GM19351 (cell line): ENCODE data around the gene GOLGA1.
A peak's percentile ranks its signal among the peaks of the same experiment; 100 is the strongest.
"Not testable (repeated sequence)": the region's sequence is repeated elsewhere in the genome, so short reads cannot be mapped to it uniquely, and the experiment has no call there.

Experiments used
- ATAC-seq: cut with Tn5 transposase; IDR thresholded peaks from one replicate; pipeline ENCODE4 v1.9.1; 2021; ENCODE audit warnings: mild to moderate bottlenecking, moderate library complexity; ENCODE audit not compliant: unreplicated experiment

The GOLGA1 gene

GRCh38 chr9:124940894-124941678 is at the start of gene GOLGA1:
TSS of gene GOLGA1 (minus strand) at chr9:124941083. CDS start at chr9:124938711, 2,372 bp downstream.
- ATAC-seq = peak; percentile 80

- no peak for ATAC-seq
Measured at GRCh38 chr9:124983698-124984097, 42.8 kb upstream of the GOLGA1 start.

GRCh38 chr9:124980431-124980830 is 39.5 kb upstream of the GOLGA1 start:
- no peak for ATAC-seq

DNA sequence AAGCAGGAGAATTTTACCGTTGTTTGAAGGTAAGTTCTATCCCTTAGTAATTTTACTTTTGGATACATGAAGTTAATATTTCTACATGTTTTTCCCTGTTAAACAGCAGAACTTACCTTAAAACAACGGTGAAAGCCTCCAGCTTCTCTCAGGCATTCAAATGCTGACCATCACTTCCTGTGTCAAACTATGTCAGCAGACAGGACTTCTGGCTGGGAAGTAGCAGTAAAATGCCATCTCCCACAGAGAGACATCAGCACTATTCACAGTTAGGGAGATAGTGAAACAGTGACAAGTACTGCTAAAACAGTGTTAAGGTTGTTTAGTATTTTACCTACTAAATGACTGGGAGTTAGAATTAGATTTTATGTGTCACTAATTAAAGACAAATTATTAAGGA is 34.2 kb upstream of the GOLGA1 start:
- ATAC-seq = no peak

DNA sequence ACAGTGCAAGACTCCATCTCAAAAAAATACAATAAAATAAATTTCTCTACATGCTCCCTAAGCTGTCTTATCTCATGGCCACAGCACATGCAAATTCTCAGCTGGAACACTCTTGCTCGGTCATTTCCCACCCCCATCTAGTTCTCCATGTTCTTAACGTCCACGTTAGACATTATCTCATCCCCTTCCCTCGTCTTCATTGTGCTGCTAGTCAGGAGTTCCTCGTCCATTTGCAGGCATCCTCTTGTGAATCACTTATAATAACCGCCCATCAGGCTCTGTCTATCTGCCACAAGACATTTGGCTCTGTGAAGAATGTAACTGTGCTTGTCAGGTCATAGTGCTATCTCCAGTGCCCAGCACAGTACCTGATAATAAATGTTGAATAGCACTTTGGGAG is 32.9 kb upstream of the GOLGA1 start:
- ATAC-seq = no peak

- ATAC-seq = no peak
Measured at GRCh38 chr9:124972241-124972770, 31.4 kb upstream of the GOLGA1 start.

GRCh38 chr9:124969401-124969800 is 28.5 kb upstream of the GOLGA1 start:
- no peak for ATAC-seq

- no peak for ATAC-seq
Measured at GRCh38 chr9:124968238-124968637, 27.4 kb upstream of the GOLGA1 start.

GRCh38 chr9:124965775-124966568 is 25.1 kb upstream of the GOLGA1 start:
- not testable (repeated sequence) for ATAC-seq

GRCh38 chr9:124964604-124965003 is 23.7 kb upstream of the GOLGA1 start:
- ATAC-seq = no peak

DNA sequence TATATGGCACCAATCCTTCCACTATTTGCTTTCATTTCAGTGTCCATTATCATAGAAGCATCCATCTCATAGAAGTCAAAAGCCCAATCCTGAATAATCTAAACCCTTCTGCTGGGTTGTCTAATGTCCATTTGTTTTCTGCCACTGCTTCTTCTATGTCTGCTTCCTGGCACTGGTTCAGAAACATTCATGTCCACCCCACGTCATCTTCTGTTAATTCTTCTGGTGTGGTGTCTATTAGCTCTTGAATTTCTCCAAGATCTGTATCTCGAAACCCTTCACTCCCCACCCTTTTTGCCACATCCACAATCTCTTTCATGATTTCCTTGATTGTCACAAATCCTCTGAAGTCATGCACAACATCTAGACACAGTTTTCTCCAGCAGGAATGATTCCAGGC is 23.2 kb upstream of the GOLGA1 start:
- no peak for ATAC-seq

- no peak for ATAC-seq
Measured at GRCh38 chr9:124960409-124960752, 19.5 kb upstream of the GOLGA1 start.

GRCh38 chr9:124959671-124960408 is 19.0 kb upstream of the GOLGA1 start:
- not testable (repeated sequence) for ATAC-seq

GRCh38 chr9:124954255-124954654 is 13.4 kb upstream of the GOLGA1 start:
- no peak for ATAC-seq

GRCh38 chr9:124950050-124950718 is 9.3 kb upstream of the GOLGA1 start:
- no peak for ATAC-seq

DNA sequence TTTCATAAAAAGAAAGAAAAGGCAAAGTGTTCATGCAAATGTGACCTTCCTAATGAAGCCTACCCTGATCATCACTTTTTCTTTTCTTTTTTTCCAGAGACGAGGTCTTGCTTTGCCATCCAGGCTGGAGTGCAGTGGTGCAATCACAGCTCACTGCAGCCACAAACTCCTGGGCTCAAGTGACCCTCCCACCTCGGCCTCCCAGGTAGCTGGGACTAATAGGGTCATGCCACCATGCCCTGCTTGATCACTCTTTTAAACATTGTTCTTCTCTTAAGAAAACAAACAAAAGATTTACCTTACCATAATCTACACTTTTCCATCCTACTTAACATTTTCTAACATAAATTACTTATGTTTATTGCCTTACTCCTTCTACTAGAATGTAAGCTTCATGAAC is 8.5 kb upstream of the GOLGA1 start:
- ATAC-seq = no peak

DNA sequence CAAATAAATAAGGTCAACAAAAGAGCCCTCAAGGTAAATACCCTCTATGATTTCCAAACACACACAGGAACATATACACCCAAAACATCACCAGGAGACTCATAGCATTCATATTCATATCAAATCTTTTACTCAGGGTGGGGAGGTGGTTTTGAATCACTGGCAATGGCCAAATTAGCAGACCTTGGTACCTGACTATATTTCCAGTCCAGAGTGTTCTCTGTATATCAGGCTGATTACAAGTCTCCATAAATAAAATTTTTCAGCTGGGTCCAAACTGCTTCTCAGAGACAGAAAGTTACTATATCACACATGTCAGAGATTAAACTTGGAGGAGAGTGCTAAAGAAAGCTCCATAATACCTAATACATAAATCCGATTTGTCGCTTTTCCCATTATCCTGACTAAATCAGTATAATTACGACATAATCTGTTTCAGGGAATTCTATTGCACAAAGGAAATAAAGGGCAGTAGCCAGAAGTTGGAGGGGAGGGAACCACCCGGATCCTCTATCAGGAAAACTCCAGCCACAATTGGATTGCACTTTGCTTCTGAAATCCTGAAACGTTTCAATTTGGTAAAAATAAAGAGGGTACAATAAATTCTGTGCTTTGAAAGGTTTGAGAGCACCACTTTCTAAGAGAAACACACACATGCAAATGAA is 7.0 kb upstream of the GOLGA1 start:
- no peak for ATAC-seq

GRCh38 chr9:124946167-124946566 is 5.3 kb upstream of the GOLGA1 start:
- no peak for ATAC-seq

DNA sequence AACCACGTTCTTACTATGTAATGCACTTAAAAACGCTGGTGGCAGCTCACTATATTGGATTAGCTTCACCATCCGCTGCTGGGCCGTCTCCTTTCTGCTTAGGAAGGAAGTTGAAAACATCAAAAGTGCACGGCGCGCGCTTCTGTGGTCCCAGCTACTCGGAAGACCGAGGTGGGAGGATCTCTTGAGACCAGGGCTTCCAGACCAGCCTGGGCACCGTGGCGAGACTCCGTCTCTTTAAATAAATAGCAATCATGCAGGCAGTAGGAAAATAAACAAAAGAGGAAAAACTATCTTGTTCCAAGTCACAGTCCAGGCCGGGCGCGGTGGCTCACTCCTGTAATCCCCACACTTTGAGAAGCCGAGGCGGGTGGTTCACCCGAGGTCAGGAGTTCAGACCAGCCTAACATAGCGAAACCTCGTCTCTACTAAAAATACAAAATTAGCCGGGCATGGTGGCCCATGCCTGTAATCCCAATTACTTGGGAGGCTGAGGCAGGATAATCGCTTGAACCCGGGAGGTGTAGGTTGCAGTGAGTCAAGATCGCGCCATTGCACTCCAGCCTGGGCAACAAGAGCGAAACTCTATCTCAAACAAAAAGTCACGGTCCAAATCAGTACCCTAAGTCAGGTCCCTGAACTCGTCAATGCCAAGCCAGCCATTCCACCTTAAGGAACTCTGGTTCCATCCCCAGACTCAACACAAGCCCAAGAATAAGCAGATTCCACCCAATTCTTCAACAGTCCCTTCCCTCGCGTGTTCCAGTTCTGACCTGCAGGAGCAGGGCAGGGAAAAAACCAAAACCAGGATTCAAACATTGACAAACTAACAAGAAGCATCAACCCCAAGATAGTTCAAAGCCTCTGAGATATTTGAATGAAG is 1.0 kb upstream of the GOLGA1 start:
- peak; percentile 25 for ATAC-seq
